ENCODE measurements around the gene ADGRB3. TPM values are rescaled to one million over a fixed set of nuclear protein-coding genes. Genes with fewer than 3 reads are reported as not detected.
"Not testable (repeated sequence)": the region's sequence is repeated elsewhere in the genome, so short reads cannot be mapped to it uniquely, and the experiment has no call there.

The ADGRB3 gene
- total RNA-seq, 1 experiment from 2014 or later: 3.6 TPM

DNA sequence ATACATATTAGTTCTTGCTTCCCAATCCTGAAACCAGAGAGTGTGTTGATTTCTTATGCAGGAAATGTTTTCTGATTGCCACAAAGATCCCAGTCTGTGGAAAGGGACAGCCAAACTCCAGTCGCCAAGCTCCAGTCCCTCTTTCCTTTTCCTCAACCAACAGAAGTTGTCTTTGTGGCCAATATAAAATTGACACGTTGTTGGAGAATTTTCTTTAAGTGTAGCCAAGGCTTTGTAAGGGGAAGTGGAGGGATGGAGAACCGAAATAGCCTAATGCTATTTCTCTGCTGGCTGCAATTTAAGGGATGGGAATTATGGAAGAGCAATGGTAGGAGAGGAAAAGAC lies 5.4 kb downstream of the ADGRB3 start:
- in situ Hi-C loops (cut with HindIII; ENCODE audit: low pct_unique_long_range_greater_than_20kb, low sequenced_read_pairs): no loop called here
- DNase-seq (ENCODE audit: low read depth, low spot score): no peak

DNA sequence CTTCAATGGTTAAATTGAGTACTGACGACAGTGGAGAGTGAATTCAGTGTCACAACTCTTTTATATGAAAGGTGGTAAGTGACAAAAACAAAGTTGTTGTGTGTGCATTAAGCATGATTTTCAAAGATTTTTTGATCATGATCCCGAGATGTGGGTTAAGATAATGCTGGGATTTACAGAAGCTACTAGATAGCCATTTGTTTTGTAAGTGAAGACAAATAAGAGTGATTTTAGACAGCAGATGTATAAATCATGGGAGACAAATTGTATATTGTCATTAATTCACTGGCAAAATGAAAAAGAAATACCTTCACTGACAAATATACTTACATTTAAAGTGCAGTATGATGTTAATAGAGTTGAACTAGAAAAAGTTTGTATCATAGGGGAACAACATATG lies 6.1 kb downstream of the ADGRB3 start:
- in situ Hi-C loops (cut with HindIII; ENCODE audit: low pct_unique_long_range_greater_than_20kb, low sequenced_read_pairs): no loop called here
- no peak for DNase-seq (ENCODE audit: low read depth, low spot score)

- in situ Hi-C loops (cut with HindIII; ENCODE audit: low pct_unique_long_range_greater_than_20kb, low sequenced_read_pairs): no loop called here
- DNase-seq (ENCODE audit: low read depth, low spot score): no peak
Observed at GRCh38 chr6:68642081-68642480, 7.0 kb downstream of the ADGRB3 start.

DNA sequence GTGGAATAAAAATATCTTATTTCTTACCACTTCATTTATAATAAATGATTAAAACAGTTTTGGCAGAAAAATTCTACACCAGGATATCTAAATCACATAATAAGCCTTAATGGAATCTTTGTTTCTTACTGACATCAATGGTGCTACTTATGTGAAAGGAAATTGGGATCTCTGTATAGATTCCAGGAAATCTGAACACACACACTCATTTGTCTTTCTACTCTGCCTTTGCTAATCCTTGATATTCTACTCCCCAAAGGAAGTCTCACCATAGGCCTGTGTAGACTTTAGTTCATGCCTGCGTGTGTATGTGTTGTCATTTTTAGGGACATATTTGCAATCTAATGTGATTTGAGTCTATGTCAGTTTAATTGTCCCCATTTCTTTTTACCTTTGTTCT lies 7.9 kb downstream of the ADGRB3 start:
- in situ Hi-C loops (cut with HindIII; ENCODE audit: low pct_unique_long_range_greater_than_20kb, low sequenced_read_pairs): no loop called here
- peak; percentile 89 for DNase-seq (ENCODE audit: low read depth, low spot score)

DNA sequence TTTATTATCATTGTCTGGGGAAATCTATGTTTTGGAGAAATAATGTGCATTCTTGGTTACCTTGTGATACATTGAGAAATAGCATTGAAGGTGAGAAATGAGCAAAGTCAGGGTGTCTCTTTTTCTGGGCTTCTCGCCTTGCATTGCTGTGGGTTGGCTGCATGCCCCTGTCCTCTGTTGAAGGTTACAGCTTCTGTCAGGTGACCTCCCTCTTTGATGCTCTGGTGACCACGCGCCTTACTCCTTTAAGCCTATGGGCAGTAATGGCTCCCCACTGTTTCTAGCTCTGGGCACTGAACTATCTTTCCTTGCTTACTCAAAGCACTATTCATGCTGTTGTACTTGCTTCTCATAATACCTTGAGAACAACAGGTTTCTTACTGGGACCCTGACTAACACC lies 14.6 kb downstream of the ADGRB3 start:
- in situ Hi-C loops (cut with HindIII; ENCODE audit: low pct_unique_long_range_greater_than_20kb, low sequenced_read_pairs): no loop called here
- peak; percentile 60 for DNase-seq (ENCODE audit: low read depth, low spot score)

- DNase-seq (ENCODE audit: low read depth, low spot score): no peak
- in situ Hi-C loops (cut with HindIII; ENCODE audit: low pct_unique_long_range_greater_than_20kb, low sequenced_read_pairs): no loop called here
Observed at GRCh38 chr6:68650142-68650541, 15.1 kb downstream of the ADGRB3 start.

DNA sequence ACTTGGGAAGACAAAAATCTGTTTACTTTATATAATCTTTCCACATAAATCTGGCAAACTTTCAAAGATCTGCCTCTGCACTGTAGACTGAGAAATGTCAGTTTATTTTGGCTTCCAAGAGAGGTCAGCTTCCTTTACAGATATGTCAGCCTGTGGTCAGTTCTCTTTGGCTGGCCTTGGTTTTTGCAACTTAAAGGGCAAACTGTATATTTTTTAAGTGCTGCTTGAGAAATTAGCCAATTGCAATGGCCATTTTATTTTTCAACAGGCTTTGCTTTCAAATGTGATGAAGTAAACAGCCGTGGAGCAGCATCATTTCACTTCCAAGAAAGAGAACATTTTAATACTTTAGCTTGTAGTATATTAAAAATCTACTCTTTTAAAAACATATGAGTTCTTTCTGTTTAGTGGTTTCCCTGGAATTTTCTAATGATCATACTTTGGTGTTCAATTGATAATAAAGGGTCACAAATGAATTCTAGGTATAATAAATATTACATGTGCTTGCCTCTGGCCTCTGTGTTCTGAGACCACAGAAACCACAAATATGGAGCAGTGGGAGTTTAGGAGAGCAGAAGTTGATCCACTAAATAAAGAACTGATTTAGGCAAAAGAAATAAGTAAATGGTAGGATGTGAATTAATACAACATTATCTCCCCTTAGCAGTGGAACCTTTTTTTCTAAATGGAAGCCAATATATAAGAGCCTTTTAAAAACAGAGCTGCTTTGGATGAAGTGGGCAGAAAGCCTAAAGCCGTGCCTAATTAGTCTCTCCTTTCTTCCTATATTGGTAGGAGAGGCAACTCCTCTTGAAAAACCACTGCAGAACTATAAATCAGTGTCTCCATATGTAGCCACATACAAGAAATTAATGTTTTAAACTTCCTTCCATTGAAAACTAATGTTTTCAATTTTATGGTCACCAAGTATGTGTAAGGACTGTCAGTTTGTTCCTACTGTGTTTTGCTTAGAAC lies 16.2 kb downstream of the ADGRB3 start:
- DNase-seq (ENCODE audit: low read depth, low spot score): peak; percentile 65
- in situ Hi-C loops (cut with HindIII; ENCODE audit: low pct_unique_long_range_greater_than_20kb, low sequenced_read_pairs): no loop called here

GRCh38 chr6:68652117-68652536 lies 17.0 kb downstream of the ADGRB3 start:
- in situ Hi-C loops (cut with HindIII; ENCODE audit: low pct_unique_long_range_greater_than_20kb, low sequenced_read_pairs): no loop called here
- peak; percentile 67 for DNase-seq (ENCODE audit: low read depth, low spot score)

DNA sequence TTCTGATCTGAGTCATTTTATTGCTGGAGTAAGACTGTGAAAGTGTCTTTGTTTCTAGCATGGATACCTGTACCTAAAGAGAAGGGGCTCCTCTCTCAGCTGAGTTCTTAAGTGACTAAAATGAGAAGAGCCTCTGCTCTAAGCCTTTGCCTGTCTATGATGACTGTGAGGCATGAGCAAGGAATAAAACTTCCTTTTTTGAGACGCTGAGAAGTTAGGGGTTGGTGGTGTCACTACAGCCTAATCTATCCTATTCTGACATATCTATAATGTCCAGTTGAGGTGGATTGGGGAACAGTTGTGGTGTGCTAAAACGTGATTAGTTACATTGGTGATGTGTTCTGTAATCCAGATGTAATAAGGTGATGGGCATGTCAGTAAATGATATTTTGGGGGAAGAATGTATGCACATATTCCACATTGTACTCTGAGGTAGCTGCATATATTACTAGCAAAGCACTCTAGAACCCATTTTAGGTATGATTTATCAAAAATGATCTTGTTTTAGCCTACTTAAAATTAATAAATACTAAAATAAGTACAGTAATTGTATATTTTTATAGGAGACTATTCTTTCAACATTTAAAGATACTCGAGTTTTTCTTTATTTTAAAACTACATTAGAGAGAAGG lies 18.1 kb downstream of the ADGRB3 start:
- in situ Hi-C loops (cut with HindIII; ENCODE audit: low pct_unique_long_range_greater_than_20kb, low sequenced_read_pairs): no loop called here

DNA sequence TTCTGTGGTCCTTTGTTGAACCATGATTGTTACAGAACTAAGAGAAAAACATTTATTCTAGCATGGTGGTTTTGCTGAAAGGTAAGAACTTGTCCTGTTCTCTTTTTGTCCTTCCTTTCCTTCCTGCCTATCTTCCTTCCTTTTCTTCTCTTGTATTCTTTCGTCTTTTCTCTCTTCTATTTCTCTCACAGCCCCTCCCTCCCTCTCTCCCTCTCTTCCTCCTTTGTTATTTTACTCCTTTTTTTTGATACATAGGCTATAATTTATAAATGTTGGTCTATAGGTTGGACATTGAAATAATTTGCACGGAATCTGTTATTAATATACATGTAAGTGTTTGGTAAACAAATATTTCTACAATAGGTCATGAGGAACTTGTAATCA lies 18.6 kb downstream of the ADGRB3 start:
- in situ Hi-C loops (cut with HindIII; ENCODE audit: low pct_unique_long_range_greater_than_20kb, low sequenced_read_pairs): no loop called here
- no peak for DNase-seq (ENCODE audit: low read depth, low spot score)

More for the DNA sequence above, 18.1 kb downstream of the ADGRB3 start:
- DNase-seq (ENCODE audit: low read depth, low spot score): no peak

GRCh38 chr6:68654134-68654533 lies 19.1 kb downstream of the ADGRB3 start:
- no peak for DNase-seq (ENCODE audit: low read depth, low spot score)
- in situ Hi-C loops (cut with HindIII; ENCODE audit: low pct_unique_long_range_greater_than_20kb, low sequenced_read_pairs): no loop called here

DNA sequence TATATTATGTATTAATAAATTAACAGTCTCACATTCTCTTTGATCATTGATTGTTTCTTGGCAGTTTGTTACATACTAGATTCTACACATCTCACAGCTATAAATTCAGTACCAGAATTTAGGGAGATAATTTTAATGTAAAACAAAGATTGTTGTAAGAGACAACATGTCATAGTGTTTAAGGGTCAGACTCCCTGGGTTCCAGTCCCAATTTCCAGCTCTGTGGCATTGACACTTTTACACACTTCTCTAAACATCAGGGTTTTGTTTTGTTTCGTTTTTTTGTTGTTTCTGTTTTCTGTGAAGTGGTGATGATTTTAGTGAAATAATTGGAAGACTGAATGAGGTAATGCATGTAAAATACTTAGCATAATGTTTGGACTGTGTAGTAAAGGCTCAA lies 19.9 kb downstream of the ADGRB3 start:
- DNase-seq (ENCODE audit: low read depth, low spot score): no peak
- in situ Hi-C loops (cut with HindIII; ENCODE audit: low pct_unique_long_range_greater_than_20kb, low sequenced_read_pairs): no loop called here

- DNase-seq (ENCODE audit: low read depth, low spot score): no peak
- in situ Hi-C loops (cut with HindIII; ENCODE audit: low pct_unique_long_range_greater_than_20kb, low sequenced_read_pairs): no loop called here
Observed at GRCh38 chr6:68657374-68658139, 22.5 kb downstream of the ADGRB3 start.

DNA sequence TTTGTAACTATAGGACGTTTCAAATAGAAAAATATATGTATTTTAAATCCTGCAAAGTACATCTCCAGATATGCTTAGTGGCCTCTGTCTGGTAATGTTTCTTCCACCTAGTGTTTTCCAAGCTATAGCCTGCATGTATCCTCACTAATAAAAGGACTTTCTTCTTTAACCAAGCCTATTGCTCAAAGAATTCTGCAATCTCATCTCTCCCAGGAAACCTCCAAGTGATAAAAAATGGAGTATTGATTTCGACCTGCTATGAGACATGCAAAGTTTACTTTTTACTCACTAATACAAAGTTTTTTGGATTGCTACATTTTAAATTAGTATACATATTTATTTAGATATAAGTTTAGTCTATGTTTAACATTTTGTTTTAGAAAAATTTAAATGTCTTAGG lies 23.3 kb downstream of the ADGRB3 start:
- in situ Hi-C loops (cut with HindIII; ENCODE audit: low pct_unique_long_range_greater_than_20kb, low sequenced_read_pairs): no loop called here
- no peak for DNase-seq (ENCODE audit: low read depth, low spot score)

DNA sequence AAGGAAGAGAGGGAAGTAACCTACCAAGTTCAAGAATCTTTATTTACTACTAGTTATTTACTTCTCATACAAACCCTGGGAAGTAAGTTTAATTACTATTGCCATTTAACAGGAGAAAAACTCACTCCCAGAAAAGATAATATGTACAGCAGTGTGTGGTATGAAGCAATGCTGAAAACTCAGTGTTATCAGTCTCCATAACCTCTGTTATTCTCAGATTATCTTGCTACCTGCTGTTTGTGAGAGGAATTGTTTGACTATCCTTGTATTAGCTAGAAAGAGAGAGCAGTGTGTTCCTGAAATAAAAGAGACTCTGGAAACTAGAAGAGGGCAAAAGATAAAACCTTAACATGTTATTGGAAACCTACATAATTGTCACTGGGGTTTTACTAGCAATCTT lies 38.2 kb downstream of the ADGRB3 start:
- DNase-seq (ENCODE audit: low read depth, low spot score): no peak
- in situ Hi-C loops (cut with HindIII; ENCODE audit: low pct_unique_long_range_greater_than_20kb, low sequenced_read_pairs): no loop called here

DNA sequence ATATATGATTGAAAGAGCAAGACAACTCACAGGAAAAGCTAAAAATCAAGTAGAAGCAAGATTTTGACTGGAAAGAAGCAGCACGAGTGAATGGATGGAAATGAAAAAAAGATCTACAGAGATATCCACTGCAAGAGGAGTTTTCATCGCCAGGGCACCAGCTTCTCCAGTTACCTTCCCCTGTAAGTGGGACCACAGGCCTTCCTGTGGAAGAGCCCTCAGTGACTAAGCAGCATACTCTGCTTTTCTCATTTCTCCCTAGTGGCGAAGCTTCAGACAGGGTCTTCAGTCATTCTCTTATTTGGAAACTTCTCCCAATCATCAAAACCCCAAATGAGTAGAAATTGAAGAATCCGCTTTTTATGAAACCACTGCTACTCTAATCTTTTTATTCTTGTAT lies 40.5 kb downstream of the ADGRB3 start:
- DNase-seq (ENCODE audit: low read depth, low spot score): no peak
- in situ Hi-C loops (cut with HindIII; ENCODE audit: low pct_unique_long_range_greater_than_20kb, low sequenced_read_pairs): no loop called here

DNA sequence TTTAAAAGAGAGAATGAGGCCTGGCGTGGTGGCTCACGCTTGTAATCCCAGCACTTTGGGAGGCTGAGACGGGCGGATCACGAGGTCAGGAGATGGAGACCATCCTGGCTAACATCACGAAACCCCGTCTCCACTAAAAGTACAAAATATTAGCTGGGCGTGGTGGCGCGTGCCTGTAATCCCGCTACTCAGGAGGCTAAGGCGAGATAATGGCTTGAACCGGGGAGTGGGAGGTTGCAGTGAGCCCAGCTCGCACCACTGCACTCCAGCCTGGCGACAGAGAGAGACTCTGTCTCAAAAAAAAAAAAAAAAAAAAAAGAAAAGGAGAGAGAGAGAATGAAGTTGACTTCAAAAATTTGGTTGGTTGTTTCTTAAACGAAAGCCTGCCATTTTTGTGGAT lies 41.0 kb downstream of the ADGRB3 start:
- in situ Hi-C loops (cut with HindIII; ENCODE audit: low pct_unique_long_range_greater_than_20kb, low sequenced_read_pairs); DNase-seq (ENCODE audit: low read depth, low spot score): not testable (repeated sequence)

DNA sequence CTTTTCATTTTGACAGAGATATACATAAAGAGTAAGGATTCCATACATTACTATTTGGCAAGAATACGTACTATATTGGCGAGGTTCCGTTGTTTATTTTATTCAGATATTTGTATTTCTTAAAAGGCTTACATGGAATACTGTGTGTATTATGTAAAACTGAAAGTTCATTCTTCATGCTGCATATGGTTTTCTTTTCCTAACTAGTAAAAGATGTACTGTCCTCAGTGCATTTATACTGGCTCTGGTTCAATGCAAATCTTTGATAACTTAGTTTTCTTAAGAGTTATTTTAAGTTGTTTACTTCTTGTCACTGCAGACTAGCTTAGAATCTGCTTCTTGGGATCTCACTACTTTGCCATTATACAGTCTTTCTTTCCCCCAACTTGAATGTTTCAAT lies 42.0 kb downstream of the ADGRB3 start:
- in situ Hi-C loops (cut with HindIII; ENCODE audit: low pct_unique_long_range_greater_than_20kb, low sequenced_read_pairs): no loop called here
- no peak for DNase-seq (ENCODE audit: low read depth, low spot score)

All from SK-MEL-5 (cell line).